ENCODE data around the gene NADK2.

NADK2 gene

DNA sequence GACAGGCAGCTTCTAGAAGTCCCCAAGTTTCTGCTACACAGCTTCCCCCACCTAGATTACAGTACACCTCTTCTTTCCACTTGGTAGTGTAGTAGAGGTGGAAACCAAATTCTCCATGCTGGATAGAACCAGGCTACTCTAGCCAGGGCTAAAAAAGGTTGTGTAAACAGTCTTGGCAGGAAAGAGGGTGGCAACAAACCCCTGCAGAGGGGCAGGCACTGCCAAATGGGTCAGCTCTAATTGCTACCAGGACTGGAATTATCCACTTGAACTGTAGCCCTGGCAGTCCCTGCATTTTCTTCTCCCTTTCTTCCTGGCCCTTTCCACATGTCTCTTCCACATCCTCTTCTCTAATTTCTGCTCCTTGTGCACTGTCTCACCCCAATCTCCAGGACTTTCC, 35.1 kb upstream of the NADK2 start:
- CTCF ChIA-PET = interaction anchor here (1.3 kb wide), 1 partner anchor 25 kb away, joined by 4 read pairs; the partner anchor contains the start of gene RANBP3L
- POLR2A ChIA-PET = no interaction called here
- no peak for TF ChIP-seq L3MBTL2 (conservative IDR thresholded peaks at IDR 0.05)
- no peak for TF ChIP-seq ZNF384 (IDR thresholded peaks at IDR 0.05)
- TF ChIP-seq, protein P1, sequence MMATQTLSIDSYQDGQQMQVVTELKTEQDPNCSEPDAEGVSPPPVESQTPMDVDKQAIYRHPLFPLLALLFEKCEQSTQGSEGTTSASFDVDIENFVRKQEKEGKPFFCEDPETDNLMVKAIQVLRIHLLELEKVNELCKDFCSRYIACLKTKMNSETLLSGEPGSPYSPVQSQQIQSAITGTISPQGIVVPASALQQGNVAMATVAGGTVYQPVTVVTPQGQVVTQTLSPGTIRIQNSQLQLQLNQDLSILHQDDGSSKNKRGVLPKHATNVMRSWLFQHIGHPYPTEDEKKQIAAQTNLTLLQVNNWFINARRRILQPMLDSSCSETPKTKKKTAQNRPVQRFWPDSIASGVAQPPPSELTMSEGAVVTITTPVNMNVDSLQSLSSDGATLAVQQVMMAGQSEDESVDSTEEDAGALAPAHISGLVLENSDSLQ (IDR thresholded peaks at IDR 0.05) = no peak
- no peak for TF ChIP-seq FOXA1 (IDR thresholded peaks at IDR 0.05)
- TF ChIP-seq SP1 (IDR thresholded peaks at IDR 0.05) = no peak
- no peak for TF ChIP-seq FOXK2 (IDR thresholded peaks at IDR 0.05)
- TF ChIP-seq TARDBP (IDR thresholded peaks at IDR 0.05) = no peak
- no peak for TF ChIP-seq ARNT (IDR thresholded peaks at IDR 0.05)
- no peak for TF ChIP-seq BHLHE40 (IDR thresholded peaks at IDR 0.05; ENCODE audit: borderline replicate concordance)
- TF ChIP-seq NFRKB (IDR thresholded peaks at IDR 0.05) = no peak

DNA sequence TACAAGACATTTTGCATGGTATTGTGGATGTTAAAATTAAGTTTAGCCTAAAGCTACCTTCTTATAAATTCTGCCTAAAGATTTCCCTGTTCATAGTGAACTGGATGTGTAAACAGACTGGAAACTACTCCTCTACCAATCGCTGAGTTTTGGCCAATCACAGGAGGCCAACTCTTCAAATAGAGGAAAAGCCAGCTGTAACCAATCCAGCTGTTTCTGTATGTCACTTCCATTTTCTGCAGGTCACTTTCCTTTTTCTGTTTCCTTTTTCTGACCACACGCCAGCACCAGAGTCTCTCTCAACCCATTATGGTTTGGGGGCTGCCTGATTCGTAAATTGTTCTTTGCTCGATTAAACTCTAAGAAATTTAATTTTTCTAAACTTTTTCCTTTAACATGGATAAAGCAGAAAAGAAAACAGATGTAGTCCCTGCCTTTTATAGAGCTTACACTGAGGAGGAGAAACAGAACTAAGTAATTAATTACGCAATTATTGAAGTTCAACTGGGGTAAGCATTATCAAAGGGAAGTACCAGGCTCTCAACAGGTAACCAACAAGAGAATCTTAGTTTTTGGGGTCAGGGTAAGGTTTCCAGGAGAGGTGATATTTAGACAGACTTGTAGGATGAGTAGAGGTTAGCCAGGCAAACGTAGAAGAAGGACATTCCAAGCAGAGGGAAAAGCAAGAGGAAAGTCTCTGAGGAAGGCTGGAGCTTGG, 32.2 kb upstream of the NADK2 start:
- TF ChIP-seq TARDBP (IDR thresholded peaks at IDR 0.05) = no peak
- no peak for TF ChIP-seq BHLHE40 (IDR thresholded peaks at IDR 0.05; ENCODE audit: borderline replicate concordance)
- TF ChIP-seq ZNF384 (IDR thresholded peaks at IDR 0.05) = no peak
- TF ChIP-seq ELF4 (IDR thresholded peaks at IDR 0.05) = no peak
- TF ChIP-seq NFRKB (IDR thresholded peaks at IDR 0.05) = no peak
- TF ChIP-seq FOXK2 (IDR thresholded peaks at IDR 0.05) = no peak
- TF ChIP-seq HDGF (IDR thresholded peaks at IDR 0.05; ENCODE audit: borderline replicate concordance) = no peak
- TF ChIP-seq SP1 (IDR thresholded peaks at IDR 0.05) = no peak
- TF ChIP-seq LEF1 (IDR thresholded peaks at IDR 0.05; ENCODE audit: borderline replicate concordance) = no peak
- TF ChIP-seq SUZ12 (IDR thresholded peaks at IDR 0.05) = no peak
- TF ChIP-seq FOXA1 (IDR thresholded peaks at IDR 0.05) = no peak
- no peak for TF ChIP-seq CTBP1 (IDR thresholded peaks at IDR 0.05; ENCODE audit: borderline replicate concordance)
- TF ChIP-seq FOXM1 (IDR thresholded peaks at IDR 0.05; ENCODE audit: borderline replicate concordance) = no peak
- TF ChIP-seq, protein P1 (IDR thresholded peaks at IDR 0.05) = no peak
- no peak for TF ChIP-seq ARNT (IDR thresholded peaks at IDR 0.05)
- CTCF ChIA-PET = interaction anchor here (1.9 kb wide), 1 partner anchor 8 kb away, joined by 9 read pairs; no protein-coding TSS in a partner anchor
- POLR2A ChIA-PET = no interaction called here
- no peak for DNase-seq (ENCODE audit: extremely low spot score)

More for the DNA sequence above, 35.1 kb upstream of the NADK2 start:
- no peak for DNase-seq (ENCODE audit: extremely low spot score)

DNA sequence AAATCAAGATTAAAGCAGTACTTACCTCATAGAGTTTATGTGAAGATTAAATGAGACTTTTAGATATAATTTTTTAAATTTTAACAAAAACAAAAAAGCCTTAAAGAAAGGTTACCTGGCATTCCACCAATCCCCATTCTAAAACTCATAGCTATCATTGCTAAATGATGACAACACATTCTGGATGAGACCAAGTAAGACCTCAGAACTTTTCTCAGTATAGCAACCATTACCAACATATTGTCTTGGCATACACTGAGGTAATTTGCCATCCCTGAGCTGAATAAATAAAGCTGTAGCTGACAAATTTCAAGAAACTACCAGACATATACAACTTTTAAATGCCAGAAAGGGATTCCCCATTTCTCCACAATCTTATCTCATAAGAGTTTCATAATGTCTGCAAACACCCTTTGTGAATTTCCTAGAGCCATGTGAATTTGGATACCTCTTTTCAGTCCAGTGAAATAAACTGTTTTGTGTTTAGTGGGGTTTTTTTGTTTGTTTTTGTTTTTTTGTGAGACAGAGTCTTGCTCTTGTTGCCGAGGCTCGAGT, 30.5 kb upstream of the NADK2 start:
- CTCF ChIA-PET = interaction anchor here (0.6 kb wide), 2 partner anchors 54 to 598 kb away, joined by 3 read pairs; no protein-coding TSS in a partner anchor
- TF ChIP-seq FOXK2 (IDR thresholded peaks at IDR 0.05) (no peak), SP1 (IDR thresholded peaks at IDR 0.05) (no peak), NFRKB (IDR thresholded peaks at IDR 0.05) (no peak), L3MBTL2 (conservative IDR thresholded peaks at IDR 0.05) (no peak), TARDBP (IDR thresholded peaks at IDR 0.05) (no peak), HDGF (IDR thresholded peaks at IDR 0.05; ENCODE audit: borderline replicate concordance) (no peak), FOXA1 (IDR thresholded peaks at IDR 0.05) (no peak), ARNT (IDR thresholded peaks at IDR 0.05) (no peak), BHLHE40 (IDR thresholded peaks at IDR 0.05; ENCODE audit: borderline replicate concordance) (no peak), CTBP1 (IDR thresholded peaks at IDR 0.05; ENCODE audit: borderline replicate concordance) (no peak), LEF1 (IDR thresholded peaks at IDR 0.05; ENCODE audit: borderline replicate concordance) (no peak)
- TF ChIP-seq, protein P1 (IDR thresholded peaks at IDR 0.05) = no peak
- DNase-seq (ENCODE audit: extremely low spot score) = no peak
- POLR2A ChIA-PET = no interaction called here

DNA sequence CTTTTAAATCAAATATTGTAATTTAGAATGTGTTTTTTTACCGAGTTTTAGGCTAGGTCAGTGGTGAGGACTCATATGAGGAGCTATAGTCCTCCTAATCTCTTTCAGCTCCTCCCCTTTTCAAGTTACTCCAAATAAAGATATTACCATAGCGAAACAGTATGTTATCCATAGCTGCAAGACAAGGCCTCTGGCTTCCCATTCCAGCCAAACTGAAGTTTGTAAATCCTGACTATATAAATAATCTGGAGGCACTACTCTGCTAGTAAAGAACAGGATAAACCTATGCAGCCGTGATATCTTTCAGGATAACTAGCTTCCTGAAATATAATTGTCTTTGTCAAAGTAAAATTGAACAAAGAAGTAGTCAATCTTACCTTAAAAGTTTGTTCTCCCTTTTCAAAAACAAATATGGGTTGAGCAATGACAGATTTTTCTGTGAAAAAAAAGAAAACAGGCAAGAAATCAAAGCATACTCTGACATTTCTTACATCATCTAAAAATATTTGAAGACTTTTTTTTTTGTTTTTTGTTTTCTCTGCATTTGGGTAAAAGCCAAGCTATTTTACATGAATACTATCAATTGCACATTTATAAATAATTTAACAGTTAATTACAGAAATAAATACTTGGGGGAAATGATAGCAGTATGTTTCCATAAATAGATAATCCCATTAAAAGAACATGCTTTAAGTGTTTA, 29.3 kb upstream of the NADK2 start:
- DNase-seq (ENCODE audit: extremely low spot score) = no peak
- ChIA-PET CTCF (interaction anchor here (0.7 kb wide), 1 partner anchor 20 kb away, joined by 3 read pairs; no protein-coding TSS in a partner anchor), POLR2A (interaction anchor here (0.6 kb wide), 1 partner anchor 308 kb away, joined by 4 read pairs; no protein-coding TSS in a partner anchor)
- TF ChIP-seq TARDBP (IDR thresholded peaks at IDR 0.05) (no peak), NFRKB (IDR thresholded peaks at IDR 0.05) (no peak), LEF1 (IDR thresholded peaks at IDR 0.05; ENCODE audit: borderline replicate concordance) (no peak), HDGF (IDR thresholded peaks at IDR 0.05; ENCODE audit: borderline replicate concordance) (no peak), SP1 (IDR thresholded peaks at IDR 0.05) (no peak), CTBP1 (IDR thresholded peaks at IDR 0.05; ENCODE audit: borderline replicate concordance) (no peak), BHLHE40 (IDR thresholded peaks at IDR 0.05; ENCODE audit: borderline replicate concordance) (no peak), FOXM1 (IDR thresholded peaks at IDR 0.05; ENCODE audit: borderline replicate concordance) (no peak)

DNA sequence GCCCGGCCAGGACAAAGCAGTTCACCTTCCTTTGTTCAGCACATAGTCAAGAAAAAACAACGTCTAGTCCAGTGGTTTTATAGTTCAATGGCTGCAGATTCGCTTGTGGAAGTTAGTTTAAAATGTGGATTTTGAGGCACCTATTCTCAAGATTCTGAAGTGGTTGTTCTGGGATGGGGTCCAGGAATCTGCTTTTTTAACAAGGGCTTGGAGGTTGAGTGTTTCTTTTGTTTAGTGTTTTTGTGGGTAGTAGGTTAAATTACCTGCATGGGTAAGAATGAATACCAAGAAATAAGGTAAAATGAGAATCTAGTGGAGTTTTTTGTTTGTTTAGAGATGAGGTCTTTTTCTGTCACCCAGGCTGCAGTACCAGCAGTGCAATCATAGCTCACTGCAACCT, 28.4 kb upstream of the NADK2 start:
- POLR2A ChIA-PET = no interaction called here
- TF ChIP-seq ZNF384 (IDR thresholded peaks at IDR 0.05) (no peak), NFRKB (IDR thresholded peaks at IDR 0.05) (no peak), SP1 (IDR thresholded peaks at IDR 0.05) (no peak), ARNT (IDR thresholded peaks at IDR 0.05) (no peak), LEF1 (IDR thresholded peaks at IDR 0.05; ENCODE audit: borderline replicate concordance) (no peak), TARDBP (IDR thresholded peaks at IDR 0.05) (no peak), FOXA1 (IDR thresholded peaks at IDR 0.05) (no peak), ELF4 (IDR thresholded peaks at IDR 0.05) (no peak), SUZ12 (IDR thresholded peaks at IDR 0.05) (no peak)
- CTCF ChIA-PET = no interaction called here
- DNase-seq (ENCODE audit: extremely low spot score) = no peak
